PC-3 (cell line): ENCODE data around the gene YPEL2. TPM values are rescaled to one million over a fixed set of nuclear protein-coding genes. Genes with fewer than 3 reads are reported as not detected.
A peak's percentile ranks its signal among the peaks of the same experiment; 100 is the strongest.

Experiments
- ATAC-seq: fragments of 200-7000 bp; cut with Tn5 transposase; 2 replicates; pipeline ENCODE4 v1.9.1; 2020; ENCODE audit warnings: mild to moderate bottlenecking, moderate library complexity
- BruUV-seq: library from RNA; stranded (reverse); fragments of 400-500 nt; replicated peaks from 2 replicates; lab custom pipeline; 2021; lab: Mats Ljungman, UMichigan
- CTCF ChIA-PET: fragments of 300-600 bp; sonication (Branson Sonifier 250); formaldehyde crosslinking; loops from one replicate; lab custom pipeline; 2022; ENCODE audit warnings: antibody characterized with exemption; lab: Charles Lee
- POLR2A ChIA-PET: fragments of 300-600 bp; sonication (Branson Sonifier 250); formaldehyde crosslinking; loops from one replicate; lab custom pipeline; 2022; ENCODE audit warnings: antibody characterized with exemption; ENCODE audit not compliant: unreplicated experiment; lab: Charles Lee
- DNase-seq: peaks from one replicate; pipeline ENCODE4 v3.0.0-alpha.2; 2015
- H2AFZ ChIP-seq: fragments of 300-600 bp; sonication (generic); 2 replicates; pipeline ENCODE4 v1.6.0; 2016; ENCODE audit warnings: antibody characterized with exemption, low read length
- H3F3A ChIP-seq: fragments of 300-600 bp; sonication (generic); one replicate; pipeline ENCODE4 v1.6.0; 2017; ENCODE audit warnings: antibody characterized with exemption, low read length, control low read depth, mild to moderate bottlenecking; ENCODE audit not compliant: unreplicated experiment
- H3K27ac ChIP-seq: fragments of 300-600 bp; sonication (generic); 2 replicates; pipeline ENCODE4 v1.5.1; 2016; ENCODE audit warnings: mild to moderate bottlenecking, low read length
- H3K27me3 ChIP-seq: fragments of 300-600 bp; sonication (generic); 2 replicates; pipeline ENCODE4 v1.6.1; 2016; ENCODE audit warnings: low read length, mixed read lengths
- H3K36me3 ChIP-seq: fragments of 300-600 bp; sonication (generic); 2 replicates; pipeline ENCODE4 v1.6.1; 2016; ENCODE audit warnings: low read depth, mixed run types, low read length, mixed read lengths
- H3K4me1 ChIP-seq: fragments of 300-600 bp; sonication (generic); 2 replicates; pipeline ENCODE4 v1.5.1; 2016; ENCODE audit warnings: low read length; ENCODE audit not compliant: insufficient read depth
- H3K4me2 ChIP-seq: fragments of 300-600 bp; sonication (generic); 2 replicates; pipeline ENCODE4 v1.6.0; 2016; ENCODE audit warnings: low read length
- H3K4me3 ChIP-seq: fragments of 300-600 bp; sonication (generic); 2 replicates; pipeline ENCODE4 v1.5.1; 2016; ENCODE audit warnings: mild to moderate bottlenecking, low read length, mixed read lengths
- H3K79me2 ChIP-seq: fragments of 300-600 bp; sonication (generic); 2 replicates; pipeline ENCODE4 v1.6.1; 2017; ENCODE audit warnings: low read length, mixed read lengths
- H3K9ac ChIP-seq: fragments of 300-600 bp; sonication (generic); 2 replicates; pipeline ENCODE4 v1.6.0; 2016; ENCODE audit warnings: mild to moderate bottlenecking, low read length
- H3K9me2 ChIP-seq: fragments of 300-600 bp; sonication (generic); replicated peaks from 2 replicates; pipeline ENCODE4 v1.6.1; 2016; ENCODE audit warnings: mixed run types, low read length, mixed read lengths
- H3K9me3 ChIP-seq: fragments of 300-600 bp; sonication (generic); 2 replicates; pipeline ENCODE4 v1.6.1; 2016; ENCODE audit warnings: low read length, mixed read lengths
- H4K20me1 ChIP-seq: fragments of 300-600 bp; sonication (generic); 2 replicates; pipeline ENCODE4 v1.6.1; 2016; ENCODE audit warnings: low read length, mixed read lengths
- EZH2 ChIP-seq: fragments of 300-600 bp; sonication (generic); IDR thresholded peaks from one replicate; pipeline ENCODE4 v1.6.1; 2017; ENCODE audit warnings: antibody characterized with exemption, mild to moderate bottlenecking, low read length; ENCODE audit not compliant: unreplicated experiment
- EZH2phosphoT487 ChIP-seq: fragments of 300-600 bp; sonication (generic); IDR thresholded peaks from 2 replicates; pipeline ENCODE4 v1.6.1; 2018; ENCODE audit warnings: mild to moderate bottlenecking, antibody characterized with exemption, low read length, borderline replicate concordance
- intact Hi-C: fragments of 100-400 bp; cut with micrococcal nuclease; formaldehyde crosslinking; loops from 2 replicates; pipeline ENCODE4 v1.9.0; 2023
- total RNA-seq: library from RNA; depleted of rRNA; stranded (reverse); fragments of >200 nt; gene quantifications from 2 replicates; pipeline ENCODE4 v1.2.3, GENCODE V29; 2014
- TF ChIP-seq, protein P1 (sequence below): fragments of 300-600 bp; sonication (generic); conservative IDR thresholded peaks from 2 replicates; pipeline ENCODE4 v1.5.1; 2017; ENCODE audit warnings: antibody characterized with exemption, low read depth, mild to moderate bottlenecking, low read length

Gene YPEL2
- total RNA-seq, 1 experiment from 2014 or later, result 0.47 TPM

DNA sequence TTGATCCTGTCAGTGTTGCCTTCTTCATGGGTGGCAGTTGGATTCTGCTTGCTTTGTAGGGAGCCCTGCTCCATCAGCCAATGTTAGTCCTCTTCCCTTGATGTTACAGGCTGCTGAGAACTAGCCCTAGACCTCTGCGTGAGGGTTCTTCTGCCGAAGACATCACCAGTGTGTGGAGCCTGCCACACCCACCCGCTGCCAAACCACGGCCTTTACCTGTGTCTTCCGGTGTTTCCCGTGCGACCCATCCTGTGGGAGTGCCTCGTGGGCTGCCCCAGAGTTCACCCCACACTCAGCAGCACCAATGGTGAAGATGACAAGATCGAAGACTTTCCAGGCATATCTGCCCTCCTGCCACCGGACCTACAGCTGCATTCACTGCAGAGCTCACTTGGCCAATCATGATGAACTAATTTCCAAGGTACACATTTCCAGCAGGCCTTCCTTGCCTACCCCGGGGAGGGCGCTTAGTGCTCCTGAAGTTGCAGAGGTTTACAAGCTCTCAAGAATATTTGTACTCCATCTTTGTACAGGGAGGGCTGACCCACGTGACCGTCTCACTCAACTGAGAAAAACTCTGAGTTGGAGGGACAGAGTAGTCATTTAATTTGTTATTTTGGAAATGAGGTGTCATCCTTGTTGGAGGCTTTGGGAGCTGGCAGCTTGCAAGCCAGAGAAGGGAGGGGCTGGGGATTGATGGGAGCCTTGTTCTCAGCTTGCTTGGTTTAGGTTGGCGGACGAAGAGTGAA, 21.8 kb downstream of the YPEL2 start:
- DNase-seq (no peak), ATAC-seq (no peak)
- Histone ChIP-seq H3K27ac (no peak overlapping the region), H3K36me3 (no peaks in the 10 kb centered on the region), H3K79me2 (no peaks in the 10 kb centered on the region), H3K4me3 (no peak overlapping the region), H3K27me3 (no peaks in the 10 kb centered on the region), H3K9me2 (no peaks in the 10 kb centered on the region), H3K4me2 (no peak overlapping the region), H2AFZ (no peak overlapping the region), H3K9me3 (no peaks in the 10 kb centered on the region), H4K20me1 (no peaks in the 10 kb centered on the region), H3K4me1 (peaks cover 6% of the 10 kb centered on the region; the same call in 1 of the 2 replicates), H3K9ac (no peak overlapping the region), H3F3A (no peaks in the 10 kb centered on the region)
- CTCF ChIA-PET, result no interaction called here
- no peak for TF ChIP-seq EZH2phosphoT487
- TF ChIP-seq EZH2, result no peak
- BruUV-seq, result no TSS peak
- intact Hi-C loops, result no loop called here
- POLR2A ChIA-PET, result interaction anchor here (0.7 kb wide), 1 partner anchor 819 kb away, joined by 5 read pairs; no protein-coding TSS in a partner anchor

DNA sequence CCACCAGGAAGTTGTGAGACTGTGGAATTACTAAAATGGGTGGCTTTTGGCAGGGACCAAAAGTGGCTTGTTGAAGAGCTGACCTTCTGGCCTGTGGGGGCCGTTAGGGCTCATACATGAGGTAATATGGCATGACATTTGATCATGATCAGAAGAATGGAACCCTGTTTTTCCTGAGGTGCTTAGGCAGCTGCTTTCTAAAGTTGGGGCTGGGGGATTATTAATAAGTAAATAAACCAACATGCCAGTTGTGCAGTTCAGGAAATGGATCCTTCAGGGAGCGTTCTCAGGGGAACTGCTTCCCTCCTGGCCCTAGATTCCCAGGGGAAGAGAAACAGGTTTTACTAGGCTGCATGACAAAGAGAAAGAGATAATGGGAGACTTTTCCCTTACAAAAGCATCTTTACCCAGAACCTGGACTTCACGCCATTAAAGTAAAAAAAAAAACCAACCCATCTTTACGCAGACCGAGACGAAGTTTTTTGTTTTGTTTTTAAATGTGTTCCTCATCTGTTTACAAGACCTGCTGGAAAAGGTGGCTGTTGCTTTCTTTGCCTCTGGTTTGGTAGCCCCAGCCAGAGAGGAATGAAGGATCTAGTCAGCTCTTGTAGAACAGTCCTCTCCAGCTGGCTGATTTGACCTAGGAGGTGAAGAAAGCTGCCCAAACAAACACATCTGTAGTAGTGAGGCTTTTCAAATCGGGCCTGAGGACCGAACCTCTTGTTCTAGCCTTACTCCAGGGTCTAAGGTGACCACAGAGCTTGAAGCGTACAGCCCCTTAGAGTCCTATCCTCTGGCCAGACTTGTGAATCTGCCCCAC, 22.7 kb downstream of the YPEL2 start:
- Histone ChIP-seq H3K27me3 (no peaks in the 10 kb centered on the region), H3K4me3 (no peak overlapping the region), H3K9me3 (no peaks in the 10 kb centered on the region), H3K36me3 (no peaks in the 10 kb centered on the region), H3F3A (no peaks in the 10 kb centered on the region), H3K79me2 (no peaks in the 10 kb centered on the region), H3K27ac (no peak overlapping the region), H3K4me2 (no peak overlapping the region), H3K9me2 (no peaks in the 10 kb centered on the region), H3K4me1 (peaks cover 6% of the 10 kb centered on the region; the same call in 1 of the 2 replicates), H3K9ac (no peak overlapping the region), H4K20me1 (no peaks in the 10 kb centered on the region), H2AFZ (no peak overlapping the region)
- ChIA-PET POLR2A (interaction anchor here (0.7 kb wide), 1 partner anchor 819 kb away, joined by 5 read pairs; no protein-coding TSS in a partner anchor), CTCF (no interaction called here)
- no peak for ATAC-seq
- intact Hi-C loops, result no loop called here
- TF ChIP-seq EZH2, result no peak
- no peak for TF ChIP-seq EZH2phosphoT487
- TF ChIP-seq, protein P1, sequence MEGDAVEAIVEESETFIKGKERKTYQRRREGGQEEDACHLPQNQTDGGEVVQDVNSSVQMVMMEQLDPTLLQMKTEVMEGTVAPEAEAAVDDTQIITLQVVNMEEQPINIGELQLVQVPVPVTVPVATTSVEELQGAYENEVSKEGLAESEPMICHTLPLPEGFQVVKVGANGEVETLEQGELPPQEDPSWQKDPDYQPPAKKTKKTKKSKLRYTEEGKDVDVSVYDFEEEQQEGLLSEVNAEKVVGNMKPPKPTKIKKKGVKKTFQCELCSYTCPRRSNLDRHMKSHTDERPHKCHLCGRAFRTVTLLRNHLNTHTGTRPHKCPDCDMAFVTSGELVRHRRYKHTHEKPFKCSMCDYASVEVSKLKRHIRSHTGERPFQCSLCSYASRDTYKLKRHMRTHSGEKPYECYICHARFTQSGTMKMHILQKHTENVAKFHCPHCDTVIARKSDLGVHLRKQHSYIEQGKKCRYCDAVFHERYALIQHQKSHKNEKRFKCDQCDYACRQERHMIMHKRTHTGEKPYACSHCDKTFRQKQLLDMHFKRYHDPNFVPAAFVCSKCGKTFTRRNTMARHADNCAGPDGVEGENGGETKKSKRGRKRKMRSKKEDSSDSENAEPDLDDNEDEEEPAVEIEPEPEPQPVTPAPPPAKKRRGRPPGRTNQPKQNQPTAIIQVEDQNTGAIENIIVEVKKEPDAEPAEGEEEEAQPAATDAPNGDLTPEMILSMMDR, result no peak
- BruUV-seq, result no TSS peak
- DNase-seq, result no peak

DNA sequence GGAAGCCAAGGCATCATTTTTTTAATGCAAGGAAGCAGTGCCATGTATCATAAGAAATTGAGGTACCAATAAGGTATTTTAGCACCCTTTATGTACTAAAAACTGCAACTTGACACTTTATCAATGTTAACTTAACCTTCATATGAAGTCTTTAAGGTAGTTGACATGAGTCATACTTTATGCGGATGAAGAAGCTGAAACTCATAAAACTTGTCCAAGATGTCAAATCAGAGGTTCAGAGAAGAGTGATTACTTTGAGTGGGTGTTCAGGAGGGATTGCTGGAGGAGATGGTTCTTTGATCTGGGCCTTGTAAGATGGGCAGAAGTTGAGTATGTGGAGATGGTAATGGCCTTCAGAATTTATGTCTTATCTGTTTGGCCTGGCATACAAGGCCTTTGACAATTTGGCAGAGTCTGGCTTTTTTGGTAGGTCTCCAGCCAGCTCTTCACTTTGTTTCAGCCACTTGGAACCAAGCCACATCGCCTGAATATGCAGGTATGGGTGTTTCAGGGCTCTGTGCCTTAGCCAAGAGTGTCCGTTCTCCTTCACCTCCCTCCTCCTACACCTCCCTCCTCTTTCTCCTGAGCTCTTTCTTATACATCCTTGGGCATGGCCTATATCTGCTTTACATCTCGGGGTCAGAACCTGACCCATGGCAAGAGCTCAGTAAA, 23.7 kb downstream of the YPEL2 start:
- peak; percentile 68 for DNase-seq
- BruUV-seq, result no TSS peak

More for the DNA sequence above, 23.7 kb downstream of the YPEL2 start:
- Histone ChIP-seq H3K4me3 (no peak overlapping the region), H3K9ac (no peak overlapping the region), H3K36me3 (no peaks in the 10 kb centered on the region), H3K27ac (no peak overlapping the region), H3K27me3 (no peaks in the 10 kb centered on the region), H3K4me2 (no peak overlapping the region), H3K9me2 (no peaks in the 10 kb centered on the region), H2AFZ (no peak overlapping the region), H3K9me3 (no peaks in the 10 kb centered on the region), H3K79me2 (no peaks in the 10 kb centered on the region), H3K4me1 (peaks cover 6% of the 10 kb centered on the region; the same call in 1 of the 2 replicates), H4K20me1 (no peaks in the 10 kb centered on the region), H3F3A (no peaks in the 10 kb centered on the region)
- POLR2A ChIA-PET, result no interaction called here
- intact Hi-C loops, result no loop called here
- CTCF ChIA-PET, result no interaction called here
- TF ChIP-seq, protein P1, result no peak
- TF ChIP-seq EZH2phosphoT487 (no peak), EZH2 (no peak)
- ATAC-seq, result peak; percentile 76
